BLaER1 (cell line): Measurements from ENCODE around the gene MATN1.

Source experiments
- H3K27ac ChIP-seq: shearing (Covaris generic); formaldehyde crosslinking; 2 replicates; pipeline ENCODE4 v1.8.1; 2022
- H3K27me3 ChIP-seq: shearing (Covaris generic); formaldehyde crosslinking; 2 replicates; pipeline ENCODE4 v1.8.1; 2022
- H3K36me3 ChIP-seq: shearing (Covaris generic); formaldehyde crosslinking; 2 replicates; pipeline ENCODE4 v1.8.1; 2022
- H3K4me1 ChIP-seq: shearing (Covaris generic); formaldehyde crosslinking; 2 replicates; pipeline ENCODE4 v1.8.1; 2022
- H3K4me2 ChIP-seq: shearing (Covaris generic); formaldehyde crosslinking; 2 replicates; pipeline ENCODE4 v1.8.1; 2022
- H3K4me3 ChIP-seq: shearing (Covaris generic); formaldehyde crosslinking; 2 replicates; pipeline ENCODE4 v1.8.1; 2022
- H3K9ac ChIP-seq: shearing (Covaris generic); formaldehyde crosslinking; 2 replicates; pipeline ENCODE4 v1.8.1; 2022
- H3K9me3 ChIP-seq: shearing (Covaris generic); formaldehyde crosslinking; 2 replicates; pipeline ENCODE4 v1.8.1; 2022
- H4K20me1 ChIP-seq: shearing (Covaris generic); formaldehyde crosslinking; 2 replicates; pipeline ENCODE4 v1.8.1; 2022
- Cebpa-rat ChIP-seq: shearing (Covaris generic); IDR thresholded peaks from 2 replicates; pipeline ENCODE4 v1.8.1; 2022

The MATN1 gene

DNA sequence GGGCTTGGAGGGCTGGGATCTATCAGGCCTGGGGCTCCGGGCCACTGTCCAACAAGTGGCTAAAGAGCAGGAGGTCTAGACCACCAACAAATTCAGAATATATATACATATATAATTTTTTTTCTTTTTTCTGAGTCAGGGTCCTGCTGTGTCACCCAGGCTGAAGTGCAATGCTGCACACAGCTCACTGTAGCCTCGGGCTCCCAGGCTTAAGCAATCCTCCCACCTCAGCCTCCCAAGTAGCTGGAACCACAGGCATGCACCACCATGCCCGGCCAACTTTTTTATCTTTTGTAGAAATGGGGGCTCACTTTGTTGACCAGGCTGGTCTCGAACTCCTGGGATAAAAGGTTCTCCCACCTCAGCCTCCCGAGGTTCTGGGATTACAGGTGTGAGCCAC lies 41.0 kb upstream of the MATN1 start:
- Histone ChIP-seq H3K27ac (peak overlapping the region; percentile 98), H3K9me3 (no peaks in the 10 kb centered on the region), H3K27me3 (no peaks in the 10 kb centered on the region; the same call in 1 of the 2 replicates), H3K9ac (no peak overlapping the region), H4K20me1 (no peaks in the 10 kb centered on the region), H3K4me2 (peak overlapping the region; percentile 98), H3K4me3 (no peak overlapping the region), H3K4me1 (peaks cover 81% of the 10 kb centered on the region), H3K36me3 (no peaks in the 10 kb centered on the region)
- no peak for TF ChIP-seq Cebpa-rat

DNA sequence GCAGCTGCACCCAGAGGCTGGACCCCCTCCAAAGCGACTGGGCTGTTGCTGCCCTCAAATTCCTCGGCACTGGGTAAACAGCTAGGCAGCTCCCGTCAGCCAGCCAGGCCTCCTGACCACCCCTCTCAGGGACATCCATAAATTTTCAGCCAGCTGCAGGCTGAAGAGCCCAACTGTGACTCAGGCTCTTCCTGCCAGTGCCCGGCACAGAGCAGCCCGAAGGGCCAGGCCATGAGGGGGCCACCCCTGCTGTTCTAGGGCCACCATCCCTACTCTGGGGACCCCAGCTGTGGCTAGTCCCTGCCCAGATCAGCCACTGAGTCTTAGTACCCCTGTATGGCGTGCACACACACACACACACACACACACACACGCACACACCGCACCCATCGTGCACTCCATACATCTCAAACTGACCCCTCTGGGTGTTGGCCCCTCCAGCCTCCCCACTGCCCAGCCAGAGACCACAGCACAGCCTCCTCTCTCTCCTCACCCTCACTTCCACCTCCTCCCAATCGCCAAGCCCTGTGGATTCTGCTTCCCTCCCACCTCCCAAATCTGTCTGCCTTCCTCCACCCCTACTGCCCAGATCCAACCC lies 40.4 kb upstream of the MATN1 start:
- Histone ChIP-seq H3K4me1 (peaks cover 82% of the 10 kb centered on the region), H3K36me3 (no peaks in the 10 kb centered on the region), H3K9me3 (no peaks in the 10 kb centered on the region), H3K9ac (no peak overlapping the region), H3K4me3 (no peak overlapping the region), H4K20me1 (no peaks in the 10 kb centered on the region), H3K27ac (peak overlapping the region; percentile 98), H3K4me2 (peak overlapping the region; percentile 98), H3K27me3 (no peaks in the 10 kb centered on the region)
- no peak for TF ChIP-seq Cebpa-rat

DNA sequence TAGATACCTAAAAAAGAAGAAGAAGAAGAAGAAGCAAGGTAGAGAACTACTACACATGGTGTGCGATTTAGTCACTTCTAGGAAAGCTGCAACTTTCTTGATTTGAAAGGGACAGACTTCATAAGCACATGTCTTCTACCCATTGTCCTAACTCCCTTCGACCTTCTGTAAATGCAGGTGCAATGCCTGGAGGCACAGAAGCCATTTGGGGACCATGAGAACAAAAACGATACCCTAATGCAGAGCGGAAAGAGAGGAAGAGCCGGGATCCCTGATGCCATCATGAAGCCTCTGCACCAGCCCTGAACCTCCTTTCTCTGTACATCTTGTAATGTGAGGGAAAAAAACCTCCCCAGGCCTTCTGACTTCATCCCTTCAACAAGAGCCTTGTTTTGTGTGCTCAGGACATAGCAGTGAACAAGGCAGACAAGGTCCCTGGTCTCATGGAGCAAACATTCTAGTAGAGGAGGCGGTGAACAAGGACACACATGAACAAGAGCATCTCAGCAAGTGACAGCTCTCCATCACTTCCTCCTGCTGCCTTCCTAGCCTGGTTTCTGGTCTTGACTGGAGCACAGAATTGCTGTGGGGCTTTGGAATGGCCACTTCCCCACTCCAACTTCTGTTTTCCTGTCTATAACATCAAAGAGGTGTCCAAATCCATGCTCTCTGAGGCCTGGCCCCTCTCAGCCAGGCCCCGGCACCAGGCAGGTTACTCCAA lies 39.7 kb upstream of the MATN1 start:
- peaks cover 82% of the 10 kb centered on the region for H3K4me1 ChIP-seq
- H3K9ac ChIP-seq = peak overlapping the region; percentile 98; the same call in 1 of the 2 replicates
- no peak overlapping the region for H3K4me3 ChIP-seq
- H3K9me3 ChIP-seq = no peaks in the 10 kb centered on the region
- peak overlapping the region; percentile 98 for H3K4me2 ChIP-seq
- no peaks in the 10 kb centered on the region for H3K27me3 ChIP-seq
- no peaks in the 10 kb centered on the region for H4K20me1 ChIP-seq
- no peaks in the 10 kb centered on the region for H3K36me3 ChIP-seq
- peak overlapping the region; percentile 98 for H3K27ac ChIP-seq
- TF ChIP-seq Cebpa-rat = no peak

DNA sequence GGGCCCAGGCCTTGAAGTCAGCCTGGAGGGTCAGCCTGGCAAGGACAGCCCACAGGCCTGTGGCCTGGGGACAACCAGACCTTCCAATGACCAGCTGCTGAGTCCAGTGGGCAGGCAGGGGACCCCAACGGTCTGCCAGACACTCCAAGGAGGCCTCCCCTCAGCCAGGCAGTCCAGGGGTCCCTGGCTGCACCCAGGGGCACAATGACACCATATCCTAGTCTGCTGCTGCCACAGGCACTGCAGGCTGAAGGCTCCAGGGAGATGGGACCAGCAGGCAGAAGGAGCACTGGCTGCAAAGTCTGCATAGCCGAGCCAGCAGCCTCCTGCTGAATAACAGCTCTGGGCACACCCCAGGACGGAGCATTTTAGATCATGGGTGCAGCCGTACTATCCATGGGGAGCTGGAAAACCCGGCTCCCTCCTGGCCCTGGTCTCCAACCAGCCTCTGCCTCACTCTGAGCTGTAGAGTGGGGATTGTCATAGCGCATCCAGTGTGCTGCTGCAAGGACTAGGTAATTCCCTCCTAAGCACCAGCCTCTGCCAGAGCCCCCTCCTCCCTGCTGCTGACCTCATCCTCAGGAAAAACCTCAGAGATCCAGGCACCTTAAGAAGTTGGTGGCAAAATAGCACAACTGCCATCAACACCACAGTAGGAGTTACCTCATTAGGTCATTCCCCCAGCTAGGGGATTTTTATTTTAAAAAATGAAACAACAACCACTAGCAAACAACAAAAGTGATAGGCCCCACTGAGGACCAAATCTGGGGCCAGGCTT lies 39.0 kb upstream of the MATN1 start:
- peaks cover 82% of the 10 kb centered on the region for H3K4me1 ChIP-seq
- TF ChIP-seq Cebpa-rat = no peak

DNA sequence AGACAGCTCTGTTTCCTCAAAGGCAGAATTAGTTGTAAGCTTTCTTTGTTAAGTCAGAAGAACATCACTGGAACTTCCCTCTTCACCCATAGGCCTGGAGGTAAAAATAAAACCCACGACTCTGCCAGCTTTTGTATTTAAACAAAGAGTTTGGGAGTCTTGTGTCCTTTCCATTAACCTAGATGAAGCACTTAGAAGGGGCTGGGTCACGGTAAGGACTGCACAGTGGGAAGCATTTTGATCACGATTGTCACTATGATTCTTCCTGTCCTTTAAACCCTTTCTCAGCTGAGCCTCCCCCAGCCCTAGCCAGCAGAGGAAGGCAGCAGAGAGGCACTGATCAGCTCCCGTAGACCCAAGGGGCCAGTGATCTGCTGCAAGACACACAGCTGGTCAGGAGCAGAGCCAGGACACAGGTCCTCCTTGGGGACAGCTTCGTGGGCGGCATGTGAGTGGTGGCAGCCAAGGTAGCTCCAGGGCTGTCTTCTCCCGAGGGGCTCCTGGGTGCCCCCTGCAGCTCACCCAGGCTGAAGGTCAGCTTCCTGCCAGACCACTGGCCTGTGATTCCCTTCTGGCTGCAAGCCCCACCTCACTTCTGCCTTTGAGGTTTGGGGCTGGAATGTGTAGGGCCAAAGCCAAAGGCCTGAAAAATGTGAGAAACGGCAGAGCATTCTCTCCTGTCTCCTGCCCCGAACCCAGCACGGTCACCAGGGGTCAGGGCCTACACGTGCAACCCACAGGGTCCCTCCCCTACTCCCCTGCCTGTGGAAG lies 38.2 kb upstream of the MATN1 start:
- Histone ChIP-seq H3K4me3 (peak overlapping the region; percentile 93), H3K9ac (peak overlapping the region; percentile 98), H3K27me3 (no peaks in the 10 kb centered on the region), H4K20me1 (peaks cover 9% of the 10 kb centered on the region), H3K4me1 (peaks cover 82% of the 10 kb centered on the region), H3K9me3 (no peaks in the 10 kb centered on the region), H3K4me2 (peak overlapping the region; percentile 98), H3K27ac (peak overlapping the region; percentile 98), H3K36me3 (no peaks in the 10 kb centered on the region)
- no peak for TF ChIP-seq Cebpa-rat

More for the DNA sequence above, 39.0 kb upstream of the MATN1 start:
- Histone ChIP-seq H4K20me1 (peaks cover under 1% of the 10 kb centered on the region; the same call in 1 of the 2 replicates), H3K4me2 (peak overlapping the region; percentile 98), H3K4me3 (peak overlapping the region; percentile 93), H3K9me3 (no peaks in the 10 kb centered on the region), H3K36me3 (no peaks in the 10 kb centered on the region), H3K27ac (peak overlapping the region; percentile 98), H3K27me3 (no peaks in the 10 kb centered on the region), H3K9ac (peak overlapping the region; percentile 98)

DNA sequence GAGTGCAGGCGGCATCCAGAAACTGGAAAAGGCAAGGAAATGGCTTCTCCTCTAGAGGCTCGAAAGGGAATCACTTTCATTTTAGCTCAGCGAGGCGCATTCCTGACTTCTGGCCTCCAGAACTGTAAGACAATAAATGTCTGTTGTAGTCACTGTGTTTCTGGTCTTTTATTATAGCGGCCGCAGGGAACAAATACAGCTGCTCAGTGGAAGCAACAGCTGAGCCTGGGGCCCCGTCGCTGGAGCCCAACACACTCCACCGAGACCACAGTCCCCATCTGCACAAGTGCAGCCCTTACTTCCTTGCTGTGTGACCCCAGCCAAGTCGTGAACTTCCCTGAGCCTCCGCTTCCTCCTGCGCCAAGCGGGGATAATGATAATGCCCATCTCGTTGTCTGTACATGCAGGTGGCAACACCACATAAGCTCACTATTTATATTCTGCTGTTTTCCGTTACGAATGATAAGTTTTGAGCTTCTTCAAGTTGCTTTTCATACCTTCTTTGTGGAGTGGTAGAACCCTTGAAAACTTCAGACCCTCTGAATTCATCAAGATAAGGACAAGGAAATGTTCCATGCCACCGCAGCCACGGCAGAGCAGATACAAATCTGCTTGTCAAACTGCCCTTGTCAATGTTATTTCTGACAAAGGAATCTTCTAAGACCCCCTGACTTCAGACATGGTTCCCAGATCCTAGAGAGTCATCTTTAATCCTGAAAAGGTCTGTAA lies 37.4 kb upstream of the MATN1 start:
- Histone ChIP-seq H3K9ac (peak overlapping the region; percentile 98), H3K27ac (peak overlapping the region; percentile 98), H4K20me1 (peaks cover 17% of the 10 kb centered on the region), H3K4me1 (peaks cover 78% of the 10 kb centered on the region), H3K9me3 (no peaks in the 10 kb centered on the region), H3K27me3 (no peaks in the 10 kb centered on the region), H3K4me3 (peak overlapping the region; percentile 93), H3K4me2 (peak overlapping the region; percentile 98), H3K36me3 (peaks cover 7% of the 10 kb centered on the region)
- no peak for TF ChIP-seq Cebpa-rat

DNA sequence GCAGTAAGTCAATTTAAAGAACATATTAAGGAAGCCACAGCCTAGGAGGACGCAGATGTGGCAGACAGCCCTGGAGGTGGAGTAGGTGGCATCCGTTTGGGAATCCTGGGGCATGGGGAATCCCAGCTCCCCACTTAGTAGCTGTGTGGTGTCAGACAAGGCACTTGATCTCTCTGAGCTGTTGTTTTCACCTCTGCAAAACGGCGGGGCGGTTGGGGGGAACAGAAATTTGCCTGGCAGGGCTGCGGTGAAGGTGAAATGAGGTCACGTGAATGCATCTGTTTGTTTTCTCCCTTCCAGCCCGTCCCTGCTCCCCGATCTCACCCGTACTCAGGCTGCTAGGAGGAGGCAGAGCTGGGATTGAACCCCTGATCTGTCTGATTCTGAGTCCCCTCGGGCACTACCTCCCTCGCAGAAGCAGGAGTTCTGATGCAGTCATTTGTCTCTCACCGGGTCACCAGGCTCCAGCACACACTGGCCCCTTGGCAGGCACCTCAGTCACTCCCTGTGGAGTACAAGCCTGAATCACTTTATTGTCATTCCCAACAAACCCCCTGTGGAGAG lies 36.4 kb upstream of the MATN1 start:
- Histone ChIP-seq H3K9ac (peak overlapping the region; percentile 98), H3K4me3 (peak overlapping the region; percentile 93), H3K36me3 (peaks cover 16% of the 10 kb centered on the region), H3K9me3 (no peaks in the 10 kb centered on the region), H3K4me1 (peaks cover 75% of the 10 kb centered on the region), H3K27me3 (no peaks in the 10 kb centered on the region), H3K4me2 (peak overlapping the region; percentile 98), H3K27ac (peak overlapping the region; percentile 98), H4K20me1 (peaks cover 26% of the 10 kb centered on the region)
- TF ChIP-seq Cebpa-rat = no peak

DNA sequence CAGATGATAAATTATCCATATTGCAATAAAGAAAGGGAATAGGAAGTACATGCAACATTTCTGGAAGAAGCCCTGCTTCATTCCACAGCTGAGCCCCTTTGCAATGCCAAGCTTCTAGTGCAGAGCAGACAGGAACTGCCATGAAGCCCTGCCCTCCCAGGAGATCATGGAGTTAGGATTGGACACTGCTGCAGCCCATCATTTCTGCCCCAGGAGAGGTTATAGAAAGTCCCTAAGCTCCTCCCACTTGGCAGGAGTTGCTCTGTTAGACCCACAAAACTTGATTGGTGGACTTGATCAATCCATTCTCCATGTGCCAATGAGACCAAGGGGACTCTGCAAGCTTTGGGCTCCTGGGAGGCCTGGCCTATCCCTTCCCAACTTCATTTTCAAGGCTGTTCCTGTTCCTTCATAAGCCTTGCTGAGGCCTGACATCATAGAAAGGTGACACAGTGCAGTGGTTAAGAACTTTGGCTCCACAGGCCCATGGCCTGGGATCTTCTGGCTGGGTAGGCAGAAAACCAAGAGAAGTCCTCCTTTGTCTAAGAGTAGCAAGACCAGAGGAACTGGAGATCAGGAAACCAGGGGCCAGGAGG lies 35.5 kb upstream of the MATN1 start:
- Histone ChIP-seq H3K27ac (peak overlapping the region; percentile 98), H3K4me1 (peaks cover 70% of the 10 kb centered on the region), H3K4me2 (peak overlapping the region; percentile 98), H3K9me3 (no peaks in the 10 kb centered on the region), H3K27me3 (no peaks in the 10 kb centered on the region), H3K36me3 (peaks cover 17% of the 10 kb centered on the region), H3K9ac (peak overlapping the region; percentile 98), H4K20me1 (peaks cover 27% of the 10 kb centered on the region), H3K4me3 (peak overlapping the region; percentile 93)
- TF ChIP-seq Cebpa-rat = no peak
